NCI-H2107 treated with DMSO at 0.1 percent for 48 hours (cell line): ENCODE results near the gene ADAM12.
"Not testable (repeated sequence)": the region's sequence is repeated elsewhere in the genome, so short reads cannot be mapped to it uniquely, and the experiment has no call there.

Experiments
- DNase-seq: peaks from one replicate; lab custom pipeline; 2025; ENCODE audit not compliant: unreplicated experiment; lab: John Stamatoyannopoulos, UW

ADAM12 gene

DNA sequence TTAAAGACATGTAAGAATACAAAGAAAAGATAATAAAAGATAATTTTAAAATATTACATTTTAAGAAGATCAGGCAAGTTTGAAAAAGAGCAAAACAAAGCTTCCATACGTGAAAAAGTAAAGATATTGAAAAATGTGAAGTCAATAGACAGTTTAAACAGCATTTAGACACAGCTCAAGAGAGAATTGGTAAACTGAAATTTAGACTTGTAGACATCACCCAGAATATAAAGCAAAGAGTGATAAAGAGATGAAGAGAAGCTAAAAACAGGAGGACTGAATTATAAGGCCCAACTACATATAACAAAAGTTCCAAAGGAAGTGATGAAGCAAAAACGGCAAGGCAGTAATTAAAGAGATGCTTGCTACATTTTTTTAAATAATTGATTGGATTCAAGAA, 13.8 kb downstream of the ADAM12 start:
- DNase-seq: no peak

DNA sequence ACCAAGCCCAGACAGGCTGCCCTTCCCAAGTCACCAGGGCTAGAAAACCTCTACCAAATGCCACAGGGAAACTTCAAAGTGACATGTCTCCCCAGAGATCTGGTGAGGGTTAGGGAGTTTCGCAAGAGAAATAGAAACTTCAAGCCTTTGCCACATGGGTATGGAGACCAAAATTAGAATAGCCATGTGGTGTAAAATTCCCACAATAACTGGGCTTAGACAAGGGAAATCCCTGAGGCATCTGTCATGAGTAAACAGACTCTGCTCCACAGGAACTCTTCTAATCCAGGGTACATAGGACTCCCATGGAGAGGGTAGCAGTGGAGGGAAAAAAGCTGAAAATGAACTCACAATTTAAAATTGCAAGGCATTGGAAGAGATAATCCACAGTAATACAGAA, 14.3 kb downstream of the ADAM12 start:
- no peak for DNase-seq

DNA sequence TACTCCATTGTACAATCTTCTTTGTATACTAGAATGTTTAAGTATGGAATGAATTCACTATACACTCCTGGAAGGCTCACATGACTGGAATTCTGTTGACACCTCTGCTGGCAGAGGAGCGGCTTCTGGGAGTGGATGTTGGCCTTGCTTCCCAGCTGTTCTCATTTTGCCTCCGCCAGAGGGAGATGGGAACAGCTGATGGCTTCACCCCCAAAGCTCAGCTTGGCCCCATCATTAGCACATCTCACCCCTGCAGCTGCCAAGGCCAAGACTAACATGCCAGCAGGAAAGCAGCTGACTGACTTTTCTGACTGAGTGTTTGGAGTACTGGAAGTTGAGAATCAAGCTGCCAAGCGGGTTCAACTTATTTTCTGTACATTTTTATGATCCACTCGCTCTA, 15.1 kb downstream of the ADAM12 start:
- no peak for DNase-seq

DNA sequence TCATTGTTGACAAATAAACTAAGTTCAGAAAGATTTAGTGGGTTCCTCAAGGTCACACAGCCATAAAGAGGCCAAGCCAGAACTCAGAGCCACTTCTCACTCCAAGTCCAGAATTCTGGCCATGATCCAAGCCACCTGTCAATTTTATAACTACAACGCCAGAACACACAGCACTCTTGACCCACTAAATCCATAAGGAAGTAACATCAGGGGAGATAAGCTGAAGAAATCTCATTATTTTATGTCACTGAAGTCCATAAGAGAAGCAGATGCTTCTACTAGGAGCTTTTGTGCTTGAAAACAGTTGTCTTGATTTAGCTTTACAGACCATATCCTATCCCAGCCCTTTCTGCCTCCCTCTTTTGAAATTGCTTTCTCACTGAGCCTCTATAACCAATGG, 15.9 kb downstream of the ADAM12 start:
- no peak for DNase-seq

DNA sequence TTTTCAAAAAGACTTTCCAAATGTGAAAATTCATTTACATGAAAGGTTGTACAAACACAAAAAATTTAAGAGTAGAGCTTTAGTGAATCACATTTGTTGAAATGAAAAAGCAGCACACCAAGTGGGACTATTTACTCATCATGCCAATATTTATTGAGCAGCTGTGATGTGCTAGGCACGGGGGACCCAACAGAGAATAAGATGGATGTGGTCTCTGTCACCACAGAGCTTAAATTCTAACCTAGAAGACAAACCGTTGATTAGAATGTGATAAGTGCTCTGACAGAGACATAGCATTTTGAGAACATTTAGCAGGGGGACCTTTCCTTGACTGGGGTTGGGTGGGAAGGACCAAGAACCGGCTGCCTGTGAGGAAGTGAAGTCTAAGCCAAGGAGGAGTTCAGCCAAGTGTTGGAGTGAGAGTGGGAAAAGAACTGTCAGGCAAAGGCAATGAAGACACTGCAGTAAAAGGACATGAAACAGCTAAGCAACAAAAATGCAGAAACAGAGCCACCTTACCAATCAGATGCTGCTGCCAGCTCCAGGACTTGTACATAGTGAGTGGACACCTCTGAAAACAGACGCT, 19.1 kb downstream of the ADAM12 start:
- no peak for DNase-seq

DNA sequence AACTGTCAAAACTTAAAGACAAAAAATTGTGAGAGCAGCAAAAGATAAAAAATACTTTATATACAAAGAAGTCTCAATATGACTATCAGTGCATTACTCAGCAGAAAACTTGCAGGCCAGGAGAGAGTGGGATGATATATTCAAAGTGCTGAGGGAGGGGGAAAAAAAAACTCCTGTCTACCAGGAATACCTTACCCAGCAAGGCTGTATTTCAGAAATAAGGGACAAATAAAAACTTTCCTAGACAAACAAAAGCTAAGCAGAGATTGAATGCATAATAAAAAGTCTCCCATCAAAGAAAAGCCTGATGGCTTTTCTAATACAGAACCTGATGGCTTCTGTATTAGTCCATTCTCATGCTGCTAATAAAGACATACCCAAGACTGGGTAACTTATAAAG, 31.1 kb downstream of the ADAM12 start:
- DNase-seq: no peak

DNA sequence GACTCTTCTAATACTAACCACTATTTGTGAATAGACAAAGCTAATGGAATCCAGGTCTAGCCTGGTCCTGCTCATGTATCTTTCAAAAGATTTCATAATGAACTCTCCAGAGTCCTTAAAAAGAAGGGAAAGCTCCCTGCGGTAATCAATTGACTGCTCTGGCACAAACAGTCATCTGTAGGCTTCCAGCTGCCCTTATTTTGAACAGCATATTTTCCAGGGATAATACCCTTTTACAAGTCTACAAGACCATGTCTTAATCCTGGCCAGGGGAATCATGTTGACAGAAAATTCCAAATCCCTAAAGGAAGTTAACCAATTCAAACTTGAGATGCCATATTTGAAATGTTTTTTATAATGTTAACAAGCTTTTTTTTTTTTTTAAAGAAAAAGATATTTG, 34.6 kb downstream of the ADAM12 start:
- no peak for DNase-seq

DNA sequence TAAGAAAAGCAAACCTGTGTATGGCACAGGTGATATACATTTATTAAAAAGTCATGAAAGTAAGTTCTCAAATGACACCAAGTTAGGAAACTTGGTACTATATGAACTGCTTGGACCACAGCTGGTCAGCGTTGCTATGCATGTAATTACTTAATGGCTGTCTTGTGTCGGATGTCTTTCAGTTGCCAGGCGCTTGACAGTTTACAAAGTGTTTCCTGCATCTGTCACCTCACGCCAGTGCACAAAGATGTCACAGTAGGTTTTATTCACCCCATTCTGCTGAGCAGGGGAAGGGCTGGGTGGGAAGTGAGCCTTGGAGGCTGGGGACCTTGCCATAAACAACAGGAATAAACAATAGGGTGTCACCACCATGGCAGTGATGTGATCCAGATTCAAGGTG, 35.8 kb downstream of the ADAM12 start:
- DNase-seq: no peak

DNA sequence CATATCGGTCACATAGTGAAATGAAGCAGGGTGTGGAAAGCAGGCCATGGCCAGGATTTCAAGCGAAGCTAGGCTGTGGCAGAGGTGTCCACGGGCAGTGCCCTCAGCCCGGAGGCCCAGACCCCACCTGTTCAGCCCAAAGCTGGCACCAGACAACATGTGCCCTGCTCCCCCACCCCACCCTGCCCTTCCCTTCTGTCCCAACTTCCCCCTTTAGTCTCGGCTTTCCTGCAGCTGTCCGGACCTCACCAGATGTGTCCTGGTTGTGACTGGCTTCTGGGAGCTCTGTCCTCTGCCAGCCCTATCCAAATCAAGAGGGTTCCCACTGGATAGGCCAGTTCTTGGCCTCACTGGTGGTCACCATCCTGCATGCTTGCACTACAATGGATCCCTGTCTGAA, 37.3 kb downstream of the ADAM12 start:
- DNase-seq: no peak

DNA sequence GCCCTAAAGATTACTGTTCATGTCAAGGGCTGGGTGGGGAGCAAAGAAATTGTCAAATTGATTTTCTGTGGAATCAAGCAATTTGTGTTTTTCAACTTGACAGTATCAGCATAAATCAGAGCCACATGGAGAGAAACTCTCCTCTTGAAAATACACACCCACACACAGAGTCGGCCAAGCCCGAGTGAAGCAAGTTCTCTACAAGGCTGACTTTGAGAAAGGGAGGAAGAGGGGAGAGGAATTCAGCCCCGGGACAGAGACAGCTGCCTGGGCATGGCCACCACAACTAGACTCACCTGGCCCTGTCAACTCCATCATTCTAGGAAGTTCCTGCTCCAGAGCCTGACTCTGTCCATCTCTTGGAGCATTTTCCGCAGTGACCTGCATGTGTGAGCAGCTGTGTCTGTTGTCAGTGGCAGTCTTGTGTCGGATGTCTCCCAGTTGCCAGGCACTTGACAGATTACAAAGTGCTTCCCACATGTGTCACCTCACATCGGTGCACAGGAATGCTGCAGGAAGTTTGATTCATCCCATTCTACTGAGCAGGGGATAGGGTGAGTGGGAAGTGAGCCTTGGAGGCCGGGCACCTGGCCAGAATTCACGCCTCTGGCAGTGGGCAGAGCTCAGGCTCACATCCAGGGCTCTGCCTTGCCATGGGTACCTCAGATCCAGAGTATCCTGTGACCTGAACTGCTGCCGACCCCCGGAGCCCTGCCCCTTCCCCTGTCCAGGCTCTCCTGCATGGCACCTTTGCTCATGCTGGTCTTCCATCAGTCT, 37.9 kb downstream of the ADAM12 start:
- no peak for DNase-seq

DNA sequence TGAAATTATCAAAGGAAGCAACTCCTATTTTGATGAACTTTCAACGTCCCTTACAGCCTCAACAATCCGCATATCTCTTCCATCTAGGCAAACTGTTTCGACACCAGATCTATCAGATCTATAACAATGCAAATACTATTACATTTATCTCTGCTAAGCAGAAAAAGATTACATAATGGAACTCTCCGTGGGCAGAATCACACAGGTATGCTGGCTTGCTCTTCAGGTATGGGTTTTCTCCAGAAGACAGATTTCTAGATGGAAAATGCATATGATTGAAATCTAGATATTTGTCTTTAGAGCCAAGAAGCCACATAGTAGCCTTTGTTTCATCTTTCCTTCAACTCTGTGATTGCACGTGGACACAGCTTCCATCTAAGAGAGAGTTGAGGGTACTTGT, 38.6 kb downstream of the ADAM12 start:
- DNase-seq: no peak

DNA sequence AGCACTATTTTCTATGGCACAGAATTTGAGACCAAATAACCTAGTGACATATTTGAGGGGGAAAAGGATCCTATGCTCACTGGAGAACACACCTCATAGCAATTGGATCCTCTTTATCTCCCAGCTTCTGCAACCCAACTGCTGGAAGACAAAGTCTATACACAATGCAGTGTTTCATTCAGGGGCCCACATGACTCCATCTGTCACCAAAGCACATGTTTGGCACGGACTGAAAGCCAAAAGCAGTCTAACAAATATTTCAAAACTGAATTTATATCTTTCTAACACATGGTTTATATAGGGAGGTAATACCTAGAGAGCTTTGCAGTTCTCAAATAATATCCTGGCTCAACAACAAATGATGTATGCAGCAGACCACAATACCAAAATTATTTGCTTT, 39.2 kb downstream of the ADAM12 start:
- no peak for DNase-seq

DNA sequence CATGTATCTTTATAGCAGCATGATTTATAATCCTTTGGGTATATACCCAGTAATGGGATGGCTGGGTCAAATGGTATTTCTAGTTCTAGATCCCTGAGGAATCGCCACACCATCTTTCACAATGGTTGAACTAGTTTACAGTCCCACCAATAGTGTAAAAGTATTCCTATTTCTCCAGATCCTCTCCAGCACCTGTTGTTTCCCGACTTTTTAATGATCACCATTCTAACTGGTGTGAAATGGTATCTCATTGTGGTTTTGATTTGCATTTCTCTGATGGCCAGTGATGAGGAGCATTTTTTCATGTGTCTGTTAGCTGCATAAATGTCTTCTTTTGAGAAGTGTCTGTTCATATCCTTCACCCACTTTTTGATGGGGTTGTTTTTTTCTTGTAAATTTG, 44.8 kb downstream of the ADAM12 start:
- not testable (repeated sequence) for DNase-seq

DNA sequence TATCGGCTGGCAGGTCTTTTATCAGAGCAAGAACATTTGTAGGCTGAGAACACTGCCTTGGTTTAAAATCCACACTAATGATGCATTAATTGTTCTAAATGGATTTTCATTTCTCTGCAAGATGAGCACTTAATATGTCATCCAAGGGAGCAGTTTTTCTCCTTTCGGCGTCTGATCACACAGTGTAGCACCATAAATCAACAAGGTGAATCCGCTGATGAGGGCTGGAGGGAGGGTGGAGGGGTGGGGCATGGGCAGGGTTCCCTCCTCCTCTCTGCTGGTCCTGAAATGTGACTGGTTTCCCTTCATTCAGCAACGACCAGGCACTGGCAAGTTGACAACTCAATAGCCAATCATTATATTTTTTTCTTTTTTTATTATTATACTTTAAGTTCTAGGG, 45.6 kb downstream of the ADAM12 start:
- DNase-seq: no peak

DNA sequence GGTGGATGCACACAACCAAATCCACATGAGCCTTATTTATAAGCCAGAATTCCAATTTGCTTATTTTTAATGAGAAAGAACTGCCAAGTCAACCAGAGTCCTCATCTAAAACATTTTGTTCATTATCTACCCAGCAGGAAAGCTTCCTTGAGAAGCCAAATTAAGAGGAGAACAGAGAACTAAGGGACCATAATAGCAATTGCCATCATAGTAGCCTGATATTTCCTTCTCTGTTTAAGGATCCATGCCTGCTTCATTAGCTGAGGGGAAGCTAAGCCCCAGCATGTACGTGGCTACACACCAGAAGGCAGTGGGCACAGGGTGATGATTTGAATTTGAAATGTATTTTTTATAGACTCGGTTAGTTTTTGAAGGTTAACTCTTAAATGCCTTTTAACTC, 46.8 kb downstream of the ADAM12 start:
- DNase-seq: no peak

DNA sequence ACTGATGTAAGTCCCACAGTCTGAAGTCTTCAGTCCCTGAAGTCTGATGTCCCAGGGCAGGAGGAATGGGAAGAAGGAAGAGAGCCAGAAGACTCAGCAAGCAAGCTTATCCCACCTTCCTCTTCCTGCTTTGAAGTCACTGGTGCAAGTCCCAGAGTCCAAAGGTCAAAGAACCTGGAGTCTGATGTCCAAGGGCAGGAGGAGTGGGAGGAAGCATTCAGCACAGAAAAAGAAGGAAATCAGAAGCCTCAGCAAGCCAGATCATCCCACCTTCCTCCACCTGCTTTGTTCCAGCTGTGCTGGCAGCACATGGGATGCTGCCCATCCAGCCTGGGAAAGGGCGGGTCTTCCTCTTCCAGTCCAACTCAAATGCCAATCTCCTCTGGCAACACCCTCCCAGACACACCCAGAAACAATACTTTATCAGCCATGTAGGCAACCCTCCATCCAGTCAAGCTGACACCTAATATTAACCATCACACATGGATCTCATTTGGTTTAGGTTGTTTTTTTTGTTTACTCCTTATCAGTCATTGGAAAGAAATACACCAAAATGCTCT, 50.9 kb downstream of the ADAM12 start:
- DNase-seq: no peak

DNA sequence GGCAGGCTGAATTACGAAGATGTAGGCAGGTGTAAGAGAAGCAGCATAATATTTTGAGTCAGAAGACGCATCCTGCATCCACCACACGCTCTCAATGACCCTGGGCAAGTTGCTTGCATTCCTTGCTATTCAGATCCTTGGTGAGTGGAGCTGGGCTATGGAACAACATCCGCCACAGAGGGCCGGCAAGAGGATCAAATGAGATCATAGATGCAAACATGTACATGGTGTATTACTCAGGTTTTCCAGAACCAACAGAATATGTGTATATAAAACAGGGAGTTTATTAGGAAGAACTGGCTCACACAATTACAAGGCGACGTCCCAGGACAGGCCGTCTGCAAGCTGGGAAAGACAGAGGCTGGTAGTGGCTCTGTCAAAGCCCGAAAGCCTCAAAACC, 51.5 kb downstream of the ADAM12 start:
- DNase-seq: no peak

DNA sequence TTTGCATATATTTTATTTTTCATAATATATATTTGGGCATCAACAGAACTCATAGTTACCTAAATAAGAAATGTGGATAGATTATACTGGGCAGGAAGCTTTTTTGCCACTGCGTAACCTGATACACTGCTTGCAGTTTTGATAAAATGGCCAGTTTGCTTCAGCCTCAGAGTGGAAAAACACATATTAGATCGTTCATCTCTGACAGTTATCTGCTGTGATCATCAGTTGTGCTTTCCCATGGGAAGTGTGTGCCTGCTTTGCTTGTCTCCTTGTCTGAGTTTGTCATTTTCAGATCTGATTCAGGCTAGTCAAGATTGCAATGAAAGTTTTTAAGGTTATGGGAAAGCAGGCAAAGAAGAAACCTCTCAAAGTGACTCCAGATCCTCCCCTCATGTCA, 54.0 kb downstream of the ADAM12 start:
- no peak for DNase-seq

DNA sequence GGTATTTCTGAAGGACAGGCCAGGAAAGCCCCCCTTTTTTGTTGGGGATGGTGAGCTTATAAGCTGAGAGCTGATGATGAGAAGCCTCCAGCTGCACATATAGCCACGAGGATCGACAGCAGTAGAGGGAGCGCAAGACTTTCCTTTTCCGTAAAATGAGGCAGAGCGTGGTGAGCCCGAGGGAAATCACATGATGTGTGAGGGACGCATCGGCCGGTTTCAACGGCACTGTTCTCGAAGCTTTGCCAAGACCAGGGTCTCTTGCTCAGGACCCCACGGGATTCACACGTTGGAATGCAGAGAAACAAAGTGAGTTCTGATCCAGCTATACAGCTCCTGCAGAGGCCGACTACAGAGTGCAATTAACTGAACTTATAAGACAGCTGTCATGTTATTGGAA, 55.7 kb downstream of the ADAM12 start:
- DNase-seq: no peak

DNA sequence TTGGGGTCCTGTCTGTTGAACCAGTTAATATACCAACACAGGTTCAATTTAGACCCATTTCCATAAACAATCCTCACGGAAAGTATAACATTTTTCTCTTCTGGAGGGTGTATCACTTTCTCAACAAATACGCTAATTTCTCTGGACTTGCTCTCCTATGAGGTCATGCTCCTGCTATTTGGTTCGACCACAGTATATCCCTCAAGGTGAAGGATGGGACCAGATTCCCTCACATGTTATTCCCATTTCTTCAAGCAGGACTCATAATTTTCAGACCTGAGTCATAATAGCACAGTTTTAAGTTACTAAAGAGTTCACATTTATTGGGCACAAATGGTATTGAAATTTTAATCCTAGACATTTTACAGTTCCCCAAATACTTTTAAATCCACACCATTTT, 57.2 kb downstream of the ADAM12 start:
- no peak for DNase-seq

DNA sequence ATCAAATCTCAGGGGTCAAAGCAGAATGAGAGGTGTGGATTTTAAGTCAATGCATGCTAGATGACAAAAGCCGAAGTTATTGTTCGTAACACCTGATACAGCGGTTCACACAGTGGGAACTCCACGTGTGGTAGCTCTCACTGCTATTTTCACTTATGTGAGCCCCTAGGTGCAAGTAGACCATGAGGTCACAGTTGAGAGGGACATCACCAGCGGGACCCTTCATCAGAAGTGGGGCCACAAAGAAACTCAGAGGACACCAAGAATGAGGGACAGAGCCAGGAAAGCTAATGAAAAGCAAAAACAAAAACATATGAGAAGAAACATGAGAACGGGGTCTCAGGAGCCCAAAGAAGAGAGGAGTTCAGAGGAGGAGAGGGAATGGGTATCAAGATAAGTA, 63.5 kb downstream of the ADAM12 start:
- DNase-seq: no peak

DNA sequence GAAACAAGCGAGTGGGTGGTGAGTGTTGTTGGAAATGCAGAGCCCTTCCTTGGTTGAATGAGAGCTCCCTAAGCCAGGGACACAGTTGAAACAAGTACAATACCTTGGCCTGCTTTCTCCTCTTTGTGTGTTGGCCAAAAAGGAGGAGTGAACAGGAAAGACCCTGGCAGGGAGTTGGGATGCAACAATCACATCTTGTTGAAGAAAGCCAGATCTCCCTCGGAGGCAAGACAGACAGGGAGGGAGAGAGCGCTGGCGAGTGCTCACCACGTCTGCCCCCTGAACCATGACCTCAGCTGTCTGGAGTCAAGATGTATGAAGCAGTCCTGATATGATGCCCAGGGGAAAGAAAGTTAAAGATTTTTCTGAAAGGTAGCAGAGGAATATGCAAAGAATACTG, 66.8 kb downstream of the ADAM12 start:
- DNase-seq: no peak

DNA sequence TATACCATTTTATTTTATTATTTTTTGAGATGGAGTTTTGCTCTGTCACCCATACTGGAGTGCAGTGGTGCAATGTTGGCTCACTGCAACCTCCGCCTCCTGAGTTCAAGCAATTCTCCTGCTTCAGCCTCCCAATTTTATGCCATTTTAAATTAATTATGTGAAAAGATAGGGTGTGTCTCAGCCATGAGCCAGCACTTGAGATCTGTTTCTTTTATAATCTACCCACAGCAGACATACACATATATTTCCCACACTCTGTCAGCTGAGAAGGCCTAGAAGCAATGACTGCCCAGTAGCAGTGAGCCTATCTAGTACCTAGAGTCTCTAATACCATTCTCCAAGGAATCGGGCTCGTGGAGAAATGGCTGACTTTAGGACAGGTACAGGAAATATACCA, 70.5 kb downstream of the ADAM12 start:
- DNase-seq: no peak
